ENCODE results near the gene HRH1.
A peak's percentile ranks its signal among the peaks of the same experiment; 100 is the strongest.

HRH1 gene

DNA sequence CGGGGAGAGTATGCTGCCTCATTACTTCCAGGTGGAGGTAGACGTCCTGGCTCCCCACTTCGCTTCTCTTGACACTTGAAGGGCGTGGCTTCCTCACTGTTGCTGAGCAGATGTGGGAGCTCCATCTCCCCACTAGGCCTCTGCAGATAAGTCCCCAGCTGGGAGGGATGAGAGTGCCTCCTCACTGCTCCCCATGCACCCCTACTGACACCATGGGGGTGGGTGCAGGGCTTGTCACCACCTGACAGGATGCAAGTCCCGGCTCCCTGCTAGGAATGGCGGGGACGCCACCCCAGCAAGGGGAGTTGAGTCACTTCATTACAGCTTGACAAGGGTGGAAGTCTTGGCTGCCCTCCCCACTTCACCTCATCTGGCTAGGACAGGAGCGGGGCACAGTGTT, 81.1 kb downstream of the HRH1 start:
- Histone ChIP-seq H3K27ac (no peak overlapping the region), H3K4me3 (ENCODE audit: low read depth, low read length) (no peak overlapping the region), H3K9me3 (ENCODE audit: severe bottlenecking) (no peaks in the 10 kb centered on the region), H3K27me3 (ENCODE audit: insufficient read depth, low read depth, severe bottlenecking) (no peaks in the 10 kb centered on the region), H3K36me3 (no peaks in the 10 kb centered on the region)
- DNase-seq: no peak
- TF ChIP-seq, protein P1, sequence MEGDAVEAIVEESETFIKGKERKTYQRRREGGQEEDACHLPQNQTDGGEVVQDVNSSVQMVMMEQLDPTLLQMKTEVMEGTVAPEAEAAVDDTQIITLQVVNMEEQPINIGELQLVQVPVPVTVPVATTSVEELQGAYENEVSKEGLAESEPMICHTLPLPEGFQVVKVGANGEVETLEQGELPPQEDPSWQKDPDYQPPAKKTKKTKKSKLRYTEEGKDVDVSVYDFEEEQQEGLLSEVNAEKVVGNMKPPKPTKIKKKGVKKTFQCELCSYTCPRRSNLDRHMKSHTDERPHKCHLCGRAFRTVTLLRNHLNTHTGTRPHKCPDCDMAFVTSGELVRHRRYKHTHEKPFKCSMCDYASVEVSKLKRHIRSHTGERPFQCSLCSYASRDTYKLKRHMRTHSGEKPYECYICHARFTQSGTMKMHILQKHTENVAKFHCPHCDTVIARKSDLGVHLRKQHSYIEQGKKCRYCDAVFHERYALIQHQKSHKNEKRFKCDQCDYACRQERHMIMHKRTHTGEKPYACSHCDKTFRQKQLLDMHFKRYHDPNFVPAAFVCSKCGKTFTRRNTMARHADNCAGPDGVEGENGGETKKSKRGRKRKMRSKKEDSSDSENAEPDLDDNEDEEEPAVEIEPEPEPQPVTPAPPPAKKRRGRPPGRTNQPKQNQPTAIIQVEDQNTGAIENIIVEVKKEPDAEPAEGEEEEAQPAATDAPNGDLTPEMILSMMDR (IDR thresholded peaks at IDR 0.05; ENCODE audit: low read depth, low read length): no peak

- Histone ChIP-seq H3K27me3 (ENCODE audit: insufficient read depth, low read depth, severe bottlenecking) (no peaks in the 10 kb centered on the region), H3K27ac (no peak overlapping the region), H3K36me3 (no peaks in the 10 kb centered on the region), H3K4me3 (ENCODE audit: low read depth, low read length) (no peak overlapping the region), H3K9me3 (ENCODE audit: severe bottlenecking) (no peaks in the 10 kb centered on the region)
- DNase-seq: peak; percentile 83
- TF ChIP-seq, protein P1 (IDR thresholded peaks at IDR 0.05; ENCODE audit: low read depth, low read length): peak; percentile 70
Measured at GRCh38 chr3:11236588-11237461, 82.5 kb downstream of the HRH1 start.

DNA sequence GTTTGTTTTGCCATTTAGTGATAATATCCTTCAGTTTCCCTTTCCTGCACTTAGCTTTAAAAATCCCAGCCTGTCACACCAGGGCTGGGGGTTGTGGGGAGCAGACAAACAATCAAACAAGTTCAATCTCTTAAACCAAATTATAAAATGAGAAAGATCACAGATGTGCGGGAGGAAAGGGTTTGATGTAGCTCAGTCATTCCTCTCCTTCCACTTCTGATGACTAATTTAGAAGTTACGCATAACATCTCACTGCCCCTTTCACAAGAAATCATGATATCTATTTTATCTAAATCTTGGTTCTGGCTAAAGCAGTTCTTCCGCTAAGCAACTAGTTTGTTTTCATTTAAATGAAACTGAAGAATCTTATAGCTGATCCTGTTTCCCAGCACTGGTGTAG, 83.8 kb downstream of the HRH1 start:
- Histone ChIP-seq H3K27me3 (ENCODE audit: insufficient read depth, low read depth, severe bottlenecking) (no peaks in the 10 kb centered on the region), H3K4me3 (ENCODE audit: low read depth, low read length) (no peak overlapping the region), H3K36me3 (no peaks in the 10 kb centered on the region), H3K27ac (no peak overlapping the region), H3K9me3 (ENCODE audit: severe bottlenecking) (no peaks in the 10 kb centered on the region)
- TF ChIP-seq, protein P1 (IDR thresholded peaks at IDR 0.05; ENCODE audit: low read depth, low read length): no peak
- no peak for DNase-seq

GRCh38 chr3:11238880-11239279, 84.6 kb downstream of the HRH1 start:
- no peaks in the 10 kb centered on the region for H3K36me3 ChIP-seq
- H3K27me3 ChIP-seq (ENCODE audit: insufficient read depth, low read depth, severe bottlenecking): no peaks in the 10 kb centered on the region
- no peaks in the 10 kb centered on the region for H3K9me3 ChIP-seq (ENCODE audit: severe bottlenecking)
- H3K4me3 ChIP-seq (ENCODE audit: low read depth, low read length): no peak overlapping the region
- TF ChIP-seq, protein P1 (IDR thresholded peaks at IDR 0.05; ENCODE audit: low read depth, low read length): no peak
- no peak overlapping the region for H3K27ac ChIP-seq
- DNase-seq: no peak

GRCh38 chr3:11239796-11240195, 85.5 kb downstream of the HRH1 start:
- Histone ChIP-seq H3K27ac (no peak overlapping the region), H3K4me3 (ENCODE audit: low read depth, low read length) (no peak overlapping the region), H3K27me3 (ENCODE audit: insufficient read depth, low read depth, severe bottlenecking) (no peaks in the 10 kb centered on the region), H3K9me3 (ENCODE audit: severe bottlenecking) (no peaks in the 10 kb centered on the region), H3K36me3 (no peaks in the 10 kb centered on the region)
- TF ChIP-seq, protein P1 (IDR thresholded peaks at IDR 0.05; ENCODE audit: low read depth, low read length): no peak
- no peak for DNase-seq
